Measurements from ENCODE around the gene PRDM15.

PRDM15 gene

GRCh38 chr21:41825216-41825615, 53.9 kb downstream of the PRDM15 start:
- no peak for DNase-seq (ENCODE audit: low read depth in 2 of 2)

DNA sequence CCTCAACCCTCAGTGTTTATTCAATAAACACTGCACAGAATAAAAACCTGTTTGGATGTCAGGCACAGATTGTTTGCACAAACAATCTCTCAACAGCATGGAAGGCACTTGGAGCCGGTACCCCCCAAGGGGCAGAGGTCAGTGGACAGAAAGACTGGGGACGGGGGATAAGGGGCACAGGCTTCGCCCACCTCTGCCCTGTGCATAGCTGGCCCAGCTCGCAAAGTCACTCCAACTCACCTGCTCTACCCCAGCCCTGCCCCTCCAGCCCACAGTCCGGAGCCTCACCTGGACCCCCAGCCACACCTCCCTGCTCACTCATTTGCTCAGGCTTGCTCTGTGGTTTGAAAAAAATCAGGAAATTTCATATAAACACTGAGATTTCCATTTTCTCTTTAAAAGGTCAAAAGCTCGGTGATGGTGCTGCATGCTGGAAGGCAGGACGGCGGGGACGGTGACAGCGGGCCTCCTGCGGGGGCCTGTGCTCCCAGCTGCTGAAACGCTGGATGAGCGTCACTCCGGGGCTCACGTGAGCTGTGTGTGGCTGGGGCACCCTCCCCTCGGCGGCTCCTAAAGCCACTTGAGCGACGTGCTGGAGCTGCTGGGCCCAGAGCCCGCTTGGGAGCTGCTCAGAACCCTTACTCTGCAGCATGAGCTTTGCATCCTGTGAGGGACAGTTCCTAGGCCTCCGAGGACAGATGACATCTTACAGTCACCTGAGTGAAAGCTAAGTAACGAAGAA, 54.5 kb downstream of the PRDM15 start:
- DNase-seq (ENCODE audit: low read depth in 2 of 2), result no peak

GRCh38 chr21:41823906-41824305, 55.2 kb downstream of the PRDM15 start:
- DNase-seq (ENCODE audit: low read depth in 2 of 2), result no peak

DNA sequence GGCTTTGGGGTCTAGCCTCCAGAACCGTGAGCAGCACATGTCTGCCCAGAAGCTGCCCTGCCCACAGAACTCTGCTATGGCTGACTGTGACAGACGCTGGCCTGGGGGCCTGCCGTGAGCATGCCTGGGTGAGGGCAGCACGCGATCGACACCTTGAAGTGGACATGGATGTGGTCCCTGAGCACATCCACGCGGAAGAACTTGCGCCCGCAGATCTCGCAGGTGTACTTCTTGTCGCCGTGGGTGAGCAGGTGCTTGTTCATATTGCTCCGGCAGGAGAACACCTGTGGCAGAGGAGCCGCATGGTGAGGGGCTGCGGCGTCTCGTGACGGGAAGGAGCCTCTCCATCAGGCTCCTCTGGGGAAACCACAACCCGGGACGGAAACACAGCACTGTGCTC, 56.0 kb downstream of the PRDM15 start:
- no peak for DNase-seq (ENCODE audit: low read depth in 2 of 2)

DNA sequence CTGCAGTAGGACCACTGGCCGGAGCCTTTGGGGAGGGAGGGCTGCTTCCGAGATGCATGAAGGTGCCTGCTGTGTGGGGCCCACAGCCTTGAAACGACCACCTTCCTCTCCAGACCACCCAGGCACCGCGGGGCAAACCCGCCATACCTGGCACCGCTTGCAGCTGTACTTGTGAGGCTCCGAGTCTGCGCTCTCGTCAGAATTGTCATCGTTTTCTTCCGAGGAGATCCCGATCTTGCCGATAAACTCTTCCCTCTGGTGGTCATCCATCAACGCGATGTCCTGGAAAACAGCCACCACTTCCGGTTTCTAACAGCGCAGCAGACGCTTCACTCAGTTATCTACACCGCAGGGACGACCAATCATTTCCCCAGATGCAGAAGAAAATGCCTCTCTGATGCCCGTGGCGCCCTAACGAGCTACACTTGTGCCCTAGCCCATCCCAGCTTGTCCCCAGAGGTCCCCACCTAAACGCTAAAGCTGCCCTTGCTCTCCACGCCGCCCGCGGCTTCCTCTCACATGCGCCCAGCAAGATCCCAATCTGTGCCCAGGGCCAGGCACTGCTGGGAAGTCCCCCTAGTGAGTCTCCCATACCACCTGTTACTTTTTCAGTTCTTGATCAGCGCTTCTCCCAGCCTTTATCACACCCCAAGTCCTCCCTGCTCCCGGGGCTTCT, 57.2 kb downstream of the PRDM15 start:
- no peak for DNase-seq (ENCODE audit: low read depth in 2 of 2)

GRCh38 chr21:41821081-41821755, 57.9 kb downstream of the PRDM15 start:
- DNase-seq (ENCODE audit: low read depth in 2 of 2), result no peak

- DNase-seq (ENCODE audit: low read depth in 2 of 2), result no peak
Observed at GRCh38 chr21:41820384-41821080, 58.6 kb downstream of the PRDM15 start.

DNA sequence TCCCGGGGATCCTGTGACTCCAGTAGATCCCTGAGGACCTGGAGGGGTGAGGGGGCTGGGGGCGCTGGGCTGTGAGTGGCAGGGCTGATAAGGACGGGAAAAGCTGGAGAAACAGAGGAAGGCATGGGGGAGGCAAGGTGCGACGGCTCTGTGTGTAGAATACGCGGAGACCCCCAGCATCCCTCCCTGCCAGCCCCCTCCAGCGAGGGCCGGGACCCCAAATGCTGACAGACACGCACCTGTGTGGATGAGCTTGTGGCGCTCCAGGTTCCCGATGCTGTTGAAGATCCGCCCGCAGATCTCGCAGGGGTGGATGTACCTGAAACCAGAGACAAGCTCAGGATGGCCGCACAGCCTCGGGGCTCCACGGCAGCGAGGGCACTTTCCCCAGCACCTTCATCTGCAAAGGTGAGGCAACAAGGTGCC, 59.3 kb downstream of the PRDM15 start:
- no peak for DNase-seq (ENCODE audit: low read depth in 2 of 2)

- DNase-seq (ENCODE audit: low read depth in 2 of 2), result no peak
Observed at GRCh38 chr21:41819236-41819855, 59.8 kb downstream of the PRDM15 start.

- no peak for DNase-seq (ENCODE audit: low read depth in 2 of 2)
Observed at GRCh38 chr21:41817877-41818855, 61.0 kb downstream of the PRDM15 start.

DNA sequence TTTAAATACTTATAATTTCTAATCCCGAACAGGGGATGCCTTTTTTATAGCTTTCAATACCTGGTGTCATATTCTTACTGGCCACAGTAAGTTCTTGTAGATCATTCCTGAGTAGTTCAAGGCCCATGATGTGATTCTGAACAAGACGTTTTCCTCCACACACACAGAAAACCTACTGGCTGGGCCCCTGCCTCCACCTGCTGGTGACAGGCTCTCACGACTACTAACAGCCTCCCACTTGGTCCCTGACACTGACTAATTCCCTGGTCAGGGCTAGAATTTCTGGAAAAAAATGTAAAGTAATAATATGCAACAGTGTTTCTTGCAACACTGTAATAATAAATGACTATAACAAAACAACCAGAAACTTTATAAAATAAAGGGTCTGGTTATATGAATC, 61.9 kb downstream of the PRDM15 start:
- DNase-seq (ENCODE audit: low read depth in 2 of 2), result no peak

DNA sequence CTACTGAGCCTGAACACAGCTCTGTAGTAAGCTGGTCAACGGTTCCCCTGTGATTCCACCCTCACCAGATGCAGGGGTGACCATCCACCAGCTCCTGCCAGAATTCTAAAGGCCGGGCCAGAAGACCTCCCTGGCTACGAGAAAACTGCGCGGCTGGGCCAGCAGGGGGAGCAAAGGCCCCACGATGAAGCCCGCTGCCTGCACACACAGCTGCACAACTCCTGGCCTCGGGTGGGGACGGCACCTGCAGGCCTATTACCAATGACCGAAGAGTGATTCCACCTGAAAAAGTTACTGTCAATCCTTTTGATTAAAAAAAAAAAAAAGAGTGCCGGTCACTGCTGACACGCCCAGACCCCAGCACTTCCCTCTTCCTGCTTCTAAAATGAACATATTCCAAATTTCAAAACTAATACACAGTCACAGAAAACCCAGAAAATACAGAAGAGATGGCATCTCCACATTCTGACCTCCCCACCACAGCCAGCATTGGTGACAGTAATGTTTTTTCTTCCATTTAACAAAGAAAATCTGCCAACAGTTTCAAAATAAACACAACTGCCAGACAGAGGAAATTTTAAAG, 62.5 kb downstream of the PRDM15 start:
- peak; percentile 8 to 24 for DNase-seq (ENCODE audit: low read depth in 2 of 2)

DNA sequence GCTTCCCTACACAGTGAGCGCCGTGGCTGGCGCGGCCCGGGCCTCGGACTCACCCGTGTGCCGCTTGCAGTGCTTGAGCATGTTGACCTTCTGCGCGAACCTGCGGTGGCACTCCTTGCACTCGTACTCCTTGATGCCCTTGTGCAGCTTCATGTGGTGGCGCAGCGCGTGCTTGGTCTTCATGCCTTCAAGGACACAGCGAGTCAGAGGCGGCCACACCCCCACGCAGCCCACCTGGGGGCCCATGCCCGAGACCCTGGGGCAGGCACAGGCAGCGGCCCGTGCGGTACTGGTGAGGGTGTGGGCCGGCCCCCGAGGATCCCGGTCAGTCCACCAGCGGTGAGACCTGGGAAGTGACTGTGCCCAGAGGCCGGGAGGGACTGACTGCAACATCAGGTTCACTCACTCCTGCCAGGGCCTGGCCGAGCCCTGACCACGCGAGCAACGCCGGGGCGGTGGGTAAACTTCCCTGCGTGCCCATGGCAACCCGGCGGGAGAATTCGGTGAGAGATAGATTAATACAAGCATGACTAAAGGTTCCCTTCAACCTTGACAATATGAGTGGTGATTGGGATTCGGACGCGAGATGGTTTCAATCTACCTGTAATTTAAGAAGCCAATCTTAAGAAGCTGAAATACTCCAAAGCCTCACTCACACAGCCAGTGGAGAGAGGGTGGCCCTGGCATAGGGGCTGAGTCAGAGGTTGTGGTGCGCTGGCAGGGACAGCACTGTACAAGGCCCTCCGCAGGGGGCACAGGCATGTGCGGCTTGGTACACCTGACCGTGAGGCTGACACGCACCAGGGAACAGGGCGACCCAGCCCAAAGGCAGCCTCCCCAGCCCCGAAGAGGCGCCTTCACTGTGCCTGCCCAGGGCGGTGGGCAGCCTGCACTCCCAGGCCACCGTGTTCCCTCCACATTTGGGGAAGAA, 63.2 kb downstream of the PRDM15 start:
- DNase-seq (ENCODE audit: low read depth in 2 of 2), result no peak

DNA sequence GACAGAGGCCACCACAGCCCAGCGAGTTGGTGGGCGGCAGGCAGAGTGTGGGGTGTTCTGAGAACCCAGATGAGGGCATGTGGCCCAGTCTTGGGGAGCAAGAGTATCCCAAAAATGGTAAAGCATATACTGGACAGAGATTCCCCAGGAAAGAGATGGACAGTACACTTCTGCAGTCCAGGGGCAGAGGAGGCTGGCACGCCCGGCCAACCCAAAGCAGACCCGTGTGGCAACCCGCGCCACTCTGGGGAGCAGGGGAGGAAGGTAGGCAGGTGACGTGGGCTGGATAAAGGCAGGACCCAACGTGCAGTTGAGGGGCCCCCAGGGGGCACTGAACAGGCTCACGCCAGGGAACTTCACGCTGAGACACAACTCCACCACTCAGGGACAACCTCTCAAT, 65.9 kb downstream of the PRDM15 start:
- DNase-seq (ENCODE audit: low read depth in 2 of 2), result no peak

DNA sequence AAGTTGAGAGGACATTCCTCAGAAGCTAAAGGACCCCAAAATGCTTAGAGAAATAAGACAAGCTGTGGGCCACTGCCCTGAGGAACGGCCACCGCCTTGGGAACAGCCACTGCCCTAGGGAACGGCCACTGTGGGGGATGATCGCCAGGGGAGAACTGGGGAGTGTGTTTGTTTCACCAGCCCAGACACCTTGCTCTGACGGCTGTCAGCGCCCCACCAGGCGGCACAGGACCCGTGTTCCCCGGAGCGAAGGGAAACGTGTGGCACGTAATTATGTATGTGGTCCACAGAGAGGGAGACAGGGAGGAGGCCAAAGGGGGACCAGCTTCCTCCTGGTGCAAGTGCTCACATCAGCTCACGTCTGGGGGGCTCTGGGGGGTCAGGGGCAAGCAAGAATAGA, 66.5 kb downstream of the PRDM15 start:
- DNase-seq (ENCODE audit: low read depth in 2 of 2), result no peak

GRCh38 chr21:41810597-41810932, 68.6 kb downstream of the PRDM15 start:
- no peak for DNase-seq (ENCODE audit: low read depth in 2 of 2)

DNA sequence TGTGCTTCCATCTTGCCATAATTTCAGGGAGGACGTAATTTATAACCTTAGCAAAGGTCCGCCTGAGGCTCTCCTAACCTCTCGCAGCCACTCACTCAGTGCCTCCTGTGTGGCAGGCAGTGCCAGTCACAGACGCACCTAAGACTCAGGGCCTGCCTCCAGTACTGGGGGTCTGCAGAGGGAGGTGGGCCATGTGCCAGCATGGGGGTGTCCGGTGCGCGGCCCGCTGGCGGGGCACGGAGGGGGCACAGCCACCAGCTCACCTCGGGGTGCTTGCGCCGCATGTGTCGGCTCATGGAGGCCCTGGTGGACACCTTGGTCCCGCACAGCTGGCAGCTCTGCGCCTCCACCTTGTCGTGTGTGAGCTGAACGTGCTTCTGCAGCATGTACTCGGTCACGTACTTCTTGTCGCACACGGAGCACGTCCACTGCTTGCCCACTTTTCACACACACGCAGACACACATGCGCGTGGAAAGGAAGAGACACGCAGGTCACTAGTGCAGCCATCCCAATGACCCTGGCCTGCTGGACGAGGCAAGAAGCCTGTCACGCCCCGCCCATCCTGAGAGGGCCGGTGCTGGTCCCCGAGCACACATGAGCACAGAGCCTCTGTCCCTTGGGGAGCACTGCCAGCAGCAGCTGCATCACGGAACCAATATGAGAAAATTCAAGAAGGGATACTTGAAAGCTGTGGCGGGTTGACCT, 69.1 kb downstream of the PRDM15 start:
- DNase-seq (ENCODE audit: low read depth in 2 of 2), result no peak

DNA sequence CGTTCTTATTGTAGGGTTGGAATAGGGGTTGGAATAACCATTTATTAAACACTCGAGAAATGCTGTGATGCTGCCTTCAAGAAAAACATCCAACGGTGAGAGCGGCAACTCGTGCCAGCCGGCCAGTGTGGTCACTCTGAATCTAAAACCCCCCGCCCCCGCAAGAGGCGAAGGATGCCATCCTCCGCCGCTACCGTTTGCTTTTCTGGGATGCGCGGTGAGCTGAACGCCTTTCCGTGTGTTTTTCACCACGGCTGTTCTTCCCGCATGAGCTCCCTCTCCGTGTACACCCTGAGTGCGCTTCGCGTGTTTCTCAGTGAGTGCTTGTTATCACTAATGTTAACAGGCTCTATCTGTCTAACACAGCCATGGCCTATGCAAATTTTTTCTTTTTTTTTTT, 70.3 kb downstream of the PRDM15 start:
- no peak for DNase-seq (ENCODE audit: low read depth in 2 of 2)

- no peak for DNase-seq (ENCODE audit: low read depth in 2 of 2)
Observed at GRCh38 chr21:41808094-41808493, 71.0 kb downstream of the PRDM15 start.
